HCT116 (cell line): Measurements from ENCODE around the gene ASCL5.

Source experiments
- CTCF ChIP-seq, 3 experiments: fragments of 200-600 bp in 1 of 3; sonication (generic) in 1 of 3; IDR thresholded peaks in 2 of 3; conservative IDR thresholded peaks in 1 of 3; 2 replicates each; pipeline ENCODE4 v1.5.1; 2012 to 2017; ENCODE audit warnings: low read depth in 2 of 3, low read length in 2 of 3, antibody characterized with exemption in 1 of 3, borderline replicate concordance in 1 of 3, control low read depth in 1 of 3, mild to moderate bottlenecking in 1 of 3, mixed read lengths in 1 of 3, mixed run types in 1 of 3, moderate library complexity in 1 of 3; ENCODE audit not compliant: insufficient read depth in 1 of 3
- ELF1 ChIP-seq: IDR thresholded peaks from 2 replicates; pipeline ENCODE4 v1.6.1; 2012; ENCODE audit warnings: low read depth, borderline replicate concordance
- EZH2 ChIP-seq: fragments of 200-600 bp; sonication (generic); IDR thresholded peaks from 2 replicates; pipeline ENCODE4 v1.6.1; 2017; ENCODE audit warnings: antibody characterized with exemption, mixed run types
- JUND ChIP-seq: IDR thresholded peaks from 2 replicates; pipeline ENCODE4 v1.6.1; 2012
- MAX ChIP-seq: IDR thresholded peaks from 2 replicates; pipeline ENCODE4 v1.6.1; 2012
- POLR2A ChIP-seq: IDR thresholded peaks from 2 replicates; pipeline ENCODE4 v1.7.0; 2011; ENCODE audit warnings: borderline replicate concordance; ENCODE audit not compliant: insufficient read depth, insufficient read length; ENCODE audit errors: extremely low read depth
- POLR2AphosphoS5 ChIP-seq: IDR thresholded peaks from 2 replicates; pipeline ENCODE4 v1.6.1; 2011; ENCODE audit warnings: mild to moderate bottlenecking, low read depth, low read length, moderate library complexity
- RAD21 ChIP-seq: IDR thresholded peaks from 2 replicates; pipeline ENCODE4 v1.6.1; 2012; ENCODE audit warnings: low read depth, mild to moderate bottlenecking
- REST ChIP-seq: IDR thresholded peaks from 2 replicates; pipeline ENCODE4 v1.6.1; 2012; ENCODE audit warnings: low read depth
- SRF ChIP-seq: IDR thresholded peaks from 2 replicates; pipeline ENCODE4 v1.6.1; 2012; ENCODE audit warnings: low read depth
- TCF7L2 ChIP-seq: IDR thresholded peaks from 2 replicates; pipeline ENCODE4 v1.7.0; 2011; ENCODE audit warnings: borderline replicate concordance, inconsistent platforms; ENCODE audit not compliant: insufficient read depth, insufficient read length; ENCODE audit errors: extremely low read depth
- YY1 ChIP-seq: IDR thresholded peaks from 2 replicates; pipeline ENCODE4 v1.6.1; 2011; ENCODE audit warnings: low read length, low read depth, moderate library complexity, mild to moderate bottlenecking; ENCODE audit not compliant: insufficient replicate concordance; ENCODE audit errors: extremely low read depth
- ZNF274 ChIP-seq: fragments of 200-500 bp; sonication (Bioruptor generic); IDR thresholded peaks from 2 replicates; pipeline ENCODE4 v1.6.1; 2014; ENCODE audit warnings: mild to moderate bottlenecking, low read depth, low read length, inconsistent platforms

GRCh38 chr1:201069636-201070035, 57.3 kb downstream of the ASCL5 start:
- TF ChIP-seq POLR2AphosphoS5: no peak
- TF ChIP-seq CTCF (IDR thresholded peaks at IDR 0.05 in 2 of 3, conservative IDR thresholded peaks at IDR 0.05 in 1 of 3; ENCODE audit: borderline replicate concordance in 1 of 3, insufficient read depth in 1 of 3, low read depth in 2 of 3, low read length in 2 of 3): no peak
- TF ChIP-seq YY1: no peak
- no peak for TF ChIP-seq MAX
- TF ChIP-seq SRF: no peak
- no peak for TF ChIP-seq POLR2A
- TF ChIP-seq REST: no peak
- TF ChIP-seq ELF1: no peak
- TF ChIP-seq ZNF274: no peak
- TF ChIP-seq TCF7L2: no peak
- no peak; the same call in 1 of the 2 replicates for TF ChIP-seq RAD21
- no peak for TF ChIP-seq EZH2
- TF ChIP-seq JUND: no peak
